A673 (cell line): ENCODE data around the gene MAP4.

Experiments
- CTCF ChIP-seq: fragments of 300-800, 200-600 bp; sonication (generic); conservative IDR thresholded peaks from 2 replicates; pipeline ENCODE4 v1.5.1; 2017; ENCODE audit warnings: low read depth, mild to moderate bottlenecking, antibody characterized with exemption, low read length, moderate library complexity, mixed read lengths
- EZH2 ChIP-seq: fragments of 200-600 bp; sonication (generic); IDR thresholded peaks from 2 replicates; pipeline ENCODE4 v1.6.1; 2017; ENCODE audit warnings: borderline replicate concordance, low read depth, mild to moderate bottlenecking, mixed read lengths, antibody characterized with exemption, low read length; ENCODE audit not compliant: poor library complexity, severe bottlenecking

- TF ChIP-seq CTCF (no peak), EZH2 (no peak)
Observed at GRCh38 chr3:47825590-47825989, 190.6 kb downstream of the MAP4 start.
